ENCODE data around the gene PNPLA1. TPM values are rescaled to one million over a fixed set of nuclear protein-coding genes. Genes with fewer than 3 reads are reported as not detected.

Gene PNPLA1
- polyA plus RNA-seq, 1 donor (not counting 4 experiments of a cell fraction or from before 2014, with no cell fraction given), result 0.14 TPM

DNA sequence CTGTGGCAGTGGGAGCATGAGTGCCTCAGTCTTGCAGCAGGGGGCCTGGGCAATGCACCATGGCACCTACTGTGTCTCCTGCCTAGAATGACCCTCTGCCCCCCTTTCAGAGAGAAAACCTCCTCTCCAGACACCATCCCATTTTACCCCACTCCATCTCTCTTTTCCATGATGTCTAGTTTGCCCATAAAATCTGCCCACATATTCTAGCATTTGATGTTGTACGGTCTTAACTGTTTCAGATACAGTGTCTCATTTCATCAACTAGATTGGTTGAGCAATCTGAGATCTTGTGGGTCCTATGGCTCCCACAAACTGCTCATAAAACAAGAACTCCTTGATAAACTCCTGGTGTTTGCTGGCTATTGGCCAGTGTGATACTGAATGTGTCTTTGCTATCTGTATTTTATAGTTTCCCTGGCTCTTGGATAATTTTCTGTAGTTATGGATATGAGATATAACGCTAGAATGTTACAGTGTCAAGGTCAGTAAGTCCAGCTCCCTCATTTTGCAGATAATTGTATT lies 8.1 kb downstream of the PNPLA1 start:
- Histone ChIP-seq H3K9ac (ENCODE audit: control insufficient read depth, extremely low read depth, insufficient read depth, low read length) (no peak overlapping the region), H3K36me3 (ENCODE audit: control insufficient read depth in 2 of 2, extremely low read depth in 1 of 2, insufficient read depth in 2 of 2, low read length in 2 of 2) (no peaks in the 10 kb centered on the region), H3K79me2 (ENCODE audit: control insufficient read depth, insufficient read depth, low read length) (no peaks in the 10 kb centered on the region), H2AFZ (ENCODE audit: control insufficient read depth, low read length) (no peak overlapping the region), H3K4me1 (ENCODE audit: control insufficient read depth, extremely low read depth, insufficient read depth, low read length) (peaks cover 3% of the 10 kb centered on the region), H3K9me1 (ENCODE audit: control insufficient read depth, extremely low read depth, insufficient read depth, low read length) (no peaks in the 10 kb centered on the region), H3K4me3 (ENCODE audit: control insufficient read depth in 2 of 3, extremely low read depth in 1 of 3, insufficient read depth in 2 of 3, low read depth in 1 of 3, low read length in 3 of 3) (no peak overlapping the region), H3K4me2 (ENCODE audit: control insufficient read depth, extremely low read depth, insufficient read depth, low read depth, low read length) (no peak overlapping the region), H3K27me3 (ENCODE audit: control insufficient read depth, extremely low read depth, insufficient read depth, low read length) (peaks cover 7% of the 10 kb centered on the region), H4K20me1 (ENCODE audit: control insufficient read depth, extremely low read depth, insufficient read depth, low read length) (no peaks in the 10 kb centered on the region), H3K9me3 (ENCODE audit: control insufficient read depth, low read depth, low read length) (no peaks in the 10 kb centered on the region), H3K27ac (ENCODE audit: control insufficient read depth, insufficient read depth, low read length) (no peak overlapping the region)
- TF ChIP-seq EZH2 (IDR thresholded peaks at IDR 0.05; ENCODE audit: low read length) (no peak), CTCF (optimal IDR thresholded peaks at IDR 0.05 in 1 of 3, IDR thresholded peaks at IDR 0.05 in 1 of 3, conservative IDR thresholded peaks at IDR 0.05 in 1 of 3; ENCODE audit: extremely low read depth in 1 of 3, insufficient read depth in 2 of 3, low read length in 3 of 3) (no peak)
- dilution Hi-C loops (cut with MboI; ENCODE audit: extremely low pct_ligation_motif_present, low sequenced_read_pairs), result no loop called here
- DNase-seq (ENCODE audit: low read depth, low spot score) (no peak), FAIRE-seq (no peak)

- FAIRE-seq (no peak), DNase-seq (ENCODE audit: low read depth, low spot score) (no peak)
- Histone ChIP-seq H3K9ac (ENCODE audit: control insufficient read depth, extremely low read depth, insufficient read depth, low read length) (no peak overlapping the region), H3K9me1 (ENCODE audit: control insufficient read depth, extremely low read depth, insufficient read depth, low read length) (no peaks in the 10 kb centered on the region), H3K9me3 (ENCODE audit: control insufficient read depth, low read depth, low read length) (no peaks in the 10 kb centered on the region), H3K4me2 (ENCODE audit: control insufficient read depth, extremely low read depth, insufficient read depth, low read depth, low read length) (no peak overlapping the region), H3K36me3 (ENCODE audit: control insufficient read depth in 2 of 2, extremely low read depth in 1 of 2, insufficient read depth in 2 of 2, low read length in 2 of 2) (no peaks in the 10 kb centered on the region), H4K20me1 (ENCODE audit: control insufficient read depth, extremely low read depth, insufficient read depth, low read length) (no peaks in the 10 kb centered on the region), H3K4me3 (ENCODE audit: control insufficient read depth in 2 of 3, extremely low read depth in 1 of 3, insufficient read depth in 2 of 3, low read depth in 1 of 3, low read length in 3 of 3) (no peak overlapping the region), H3K4me1 (ENCODE audit: control insufficient read depth, extremely low read depth, insufficient read depth, low read length) (peaks cover 3% of the 10 kb centered on the region), H3K27ac (ENCODE audit: control insufficient read depth, insufficient read depth, low read length) (no peak overlapping the region), H3K79me2 (ENCODE audit: control insufficient read depth, insufficient read depth, low read length) (no peaks in the 10 kb centered on the region), H2AFZ (ENCODE audit: control insufficient read depth, low read length) (no peak overlapping the region), H3K27me3 (ENCODE audit: control insufficient read depth, extremely low read depth, insufficient read depth, low read length) (peaks cover 21% of the 10 kb centered on the region)
- dilution Hi-C loops (cut with MboI; ENCODE audit: extremely low pct_ligation_motif_present, low sequenced_read_pairs), result no loop called here
- TF ChIP-seq CTCF (optimal IDR thresholded peaks at IDR 0.05 in 1 of 3, IDR thresholded peaks at IDR 0.05 in 1 of 3, conservative IDR thresholded peaks at IDR 0.05 in 1 of 3; ENCODE audit: extremely low read depth in 1 of 3, insufficient read depth in 2 of 3, low read length in 3 of 3) (no peak), EZH2 (IDR thresholded peaks at IDR 0.05; ENCODE audit: low read length) (no peak)
Observed at GRCh38 chr6:36280467-36280866, 10.6 kb downstream of the PNPLA1 start.

Measured in keratinocyte (primary cell).